SK-N-SH (cell line): Measurements from ENCODE around the gene PTGR3.

ENCODE experiments used
- CHD2 ChIP-seq: fragments of 150-350 bp; IDR thresholded peaks from 2 replicates; pipeline ENCODE4 v1.6.1; 2018; ENCODE audit warnings: low read length; ENCODE audit not compliant: partially characterized antibody
- EZH2phosphoT487 ChIP-seq: fragments of 200-600 bp; sonication (generic); IDR thresholded peaks from 2 replicates; pipeline ENCODE4 v1.6.1; 2017; ENCODE audit warnings: low read depth, mixed run types, mild to moderate bottlenecking, antibody characterized with exemption, moderate library complexity, borderline replicate concordance
- FOSL2 ChIP-seq: IDR thresholded peaks from 2 replicates; pipeline ENCODE4 v1.4.0; 2012; ENCODE audit warnings: low read depth, mild to moderate bottlenecking, moderate library complexity, borderline replicate concordance
- FOXM1 ChIP-seq: IDR thresholded peaks from 2 replicates; pipeline ENCODE4 v1.4.0; 2012; ENCODE audit warnings: low read depth, mild to moderate bottlenecking
- GATA2 ChIP-seq: sonication (generic); formaldehyde crosslinking; IDR thresholded peaks from 2 replicates; pipeline ENCODE4 v1.5.0; 2020; ENCODE audit warnings: mild to moderate bottlenecking, missing genetic modification reagents
- JUND ChIP-seq: IDR thresholded peaks from 2 replicates; pipeline ENCODE4 v1.4.0; 2012
- POLR2AphosphoS5 ChIP-seq: IDR thresholded peaks from 2 replicates; pipeline ENCODE4 v1.6.1; 2012; ENCODE audit warnings: low read depth, low read length
- RAD21 ChIP-seq: IDR thresholded peaks from 2 replicates; pipeline ENCODE4 v1.6.1; 2012; ENCODE audit warnings: mild to moderate bottlenecking, low read length
- YY1 ChIP-seq: IDR thresholded peaks from 2 replicates; pipeline ENCODE4 v1.4.0; 2012; ENCODE audit warnings: low read depth, mild to moderate bottlenecking
- TF ChIP-seq, protein P1 (sequence below): fragments of 200-600 bp; sonication (generic); IDR thresholded peaks from 2 replicates; pipeline ENCODE4 v1.6.1; 2017; ENCODE audit warnings: antibody characterized with exemption, mild to moderate bottlenecking, moderate library complexity
- TF ChIP-seq, protein P2 (sequence below): IDR thresholded peaks from 2 replicates; pipeline ENCODE4 v1.6.1; 2012; ENCODE audit warnings: mild to moderate bottlenecking, low read depth, low read length, moderate library complexity
- TF ChIP-seq, protein P3 (sequence below): fragments of 150-350 bp; IDR thresholded peaks from 2 replicates; pipeline ENCODE4 v1.6.1; 2017; ENCODE audit warnings: antibody characterized with exemption, low read length, low read depth, borderline replicate concordance
- TF ChIP-seq, protein P4 (sequence below): IDR thresholded peaks from 2 replicates; pipeline ENCODE4 v1.4.0; 2012; ENCODE audit warnings: low read depth
- TF ChIP-seq, protein P5 (sequence below): IDR thresholded peaks from 2 replicates; pipeline ENCODE4 v1.4.0; 2012; ENCODE audit warnings: low read depth, borderline replicate concordance

DNA sequence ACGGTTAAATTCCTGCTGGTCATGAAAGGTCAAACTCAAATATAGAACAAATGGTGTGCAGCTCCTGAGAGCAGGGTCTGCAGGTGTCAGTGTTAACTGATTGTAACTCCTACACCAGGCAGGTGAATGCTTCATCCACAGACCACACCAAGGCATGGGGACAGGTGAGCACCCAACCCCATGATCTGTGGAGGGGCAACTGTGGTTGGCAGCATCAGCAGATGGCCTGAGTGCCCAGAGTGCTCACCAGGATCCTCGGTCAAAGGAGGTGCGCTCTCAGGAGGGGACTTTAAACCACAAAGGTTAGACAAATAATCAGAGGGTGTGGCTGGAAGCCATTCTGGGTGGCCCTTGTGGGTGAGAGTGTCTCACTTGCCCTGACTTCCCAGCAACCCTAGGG lies 44.5 kb downstream of the PTGR3 start:
- TF ChIP-seq RAD21 (no peak), GATA2 (no peak), CHD2 (no peak), EZH2phosphoT487 (no peak), JUND (no peak), POLR2AphosphoS5 (no peak), YY1 (no peak), FOXM1 (no peak), FOSL2 (no peak)
- TF ChIP-seq, protein P1, sequence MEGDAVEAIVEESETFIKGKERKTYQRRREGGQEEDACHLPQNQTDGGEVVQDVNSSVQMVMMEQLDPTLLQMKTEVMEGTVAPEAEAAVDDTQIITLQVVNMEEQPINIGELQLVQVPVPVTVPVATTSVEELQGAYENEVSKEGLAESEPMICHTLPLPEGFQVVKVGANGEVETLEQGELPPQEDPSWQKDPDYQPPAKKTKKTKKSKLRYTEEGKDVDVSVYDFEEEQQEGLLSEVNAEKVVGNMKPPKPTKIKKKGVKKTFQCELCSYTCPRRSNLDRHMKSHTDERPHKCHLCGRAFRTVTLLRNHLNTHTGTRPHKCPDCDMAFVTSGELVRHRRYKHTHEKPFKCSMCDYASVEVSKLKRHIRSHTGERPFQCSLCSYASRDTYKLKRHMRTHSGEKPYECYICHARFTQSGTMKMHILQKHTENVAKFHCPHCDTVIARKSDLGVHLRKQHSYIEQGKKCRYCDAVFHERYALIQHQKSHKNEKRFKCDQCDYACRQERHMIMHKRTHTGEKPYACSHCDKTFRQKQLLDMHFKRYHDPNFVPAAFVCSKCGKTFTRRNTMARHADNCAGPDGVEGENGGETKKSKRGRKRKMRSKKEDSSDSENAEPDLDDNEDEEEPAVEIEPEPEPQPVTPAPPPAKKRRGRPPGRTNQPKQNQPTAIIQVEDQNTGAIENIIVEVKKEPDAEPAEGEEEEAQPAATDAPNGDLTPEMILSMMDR: no peak
- TF ChIP-seq, protein P2, sequence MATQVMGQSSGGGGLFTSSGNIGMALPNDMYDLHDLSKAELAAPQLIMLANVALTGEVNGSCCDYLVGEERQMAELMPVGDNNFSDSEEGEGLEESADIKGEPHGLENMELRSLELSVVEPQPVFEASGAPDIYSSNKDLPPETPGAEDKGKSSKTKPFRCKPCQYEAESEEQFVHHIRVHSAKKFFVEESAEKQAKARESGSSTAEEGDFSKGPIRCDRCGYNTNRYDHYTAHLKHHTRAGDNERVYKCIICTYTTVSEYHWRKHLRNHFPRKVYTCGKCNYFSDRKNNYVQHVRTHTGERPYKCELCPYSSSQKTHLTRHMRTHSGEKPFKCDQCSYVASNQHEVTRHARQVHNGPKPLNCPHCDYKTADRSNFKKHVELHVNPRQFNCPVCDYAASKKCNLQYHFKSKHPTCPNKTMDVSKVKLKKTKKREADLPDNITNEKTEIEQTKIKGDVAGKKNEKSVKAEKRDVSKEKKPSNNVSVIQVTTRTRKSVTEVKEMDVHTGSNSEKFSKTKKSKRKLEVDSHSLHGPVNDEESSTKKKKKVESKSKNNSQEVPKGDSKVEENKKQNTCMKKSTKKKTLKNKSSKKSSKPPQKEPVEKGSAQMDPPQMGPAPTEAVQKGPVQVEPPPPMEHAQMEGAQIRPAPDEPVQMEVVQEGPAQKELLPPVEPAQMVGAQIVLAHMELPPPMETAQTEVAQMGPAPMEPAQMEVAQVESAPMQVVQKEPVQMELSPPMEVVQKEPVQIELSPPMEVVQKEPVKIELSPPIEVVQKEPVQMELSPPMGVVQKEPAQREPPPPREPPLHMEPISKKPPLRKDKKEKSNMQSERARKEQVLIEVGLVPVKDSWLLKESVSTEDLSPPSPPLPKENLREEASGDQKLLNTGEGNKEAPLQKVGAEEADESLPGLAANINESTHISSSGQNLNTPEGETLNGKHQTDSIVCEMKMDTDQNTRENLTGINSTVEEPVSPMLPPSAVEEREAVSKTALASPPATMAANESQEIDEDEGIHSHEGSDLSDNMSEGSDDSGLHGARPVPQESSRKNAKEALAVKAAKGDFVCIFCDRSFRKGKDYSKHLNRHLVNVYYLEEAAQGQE: no peak
- TF ChIP-seq, protein P3, sequence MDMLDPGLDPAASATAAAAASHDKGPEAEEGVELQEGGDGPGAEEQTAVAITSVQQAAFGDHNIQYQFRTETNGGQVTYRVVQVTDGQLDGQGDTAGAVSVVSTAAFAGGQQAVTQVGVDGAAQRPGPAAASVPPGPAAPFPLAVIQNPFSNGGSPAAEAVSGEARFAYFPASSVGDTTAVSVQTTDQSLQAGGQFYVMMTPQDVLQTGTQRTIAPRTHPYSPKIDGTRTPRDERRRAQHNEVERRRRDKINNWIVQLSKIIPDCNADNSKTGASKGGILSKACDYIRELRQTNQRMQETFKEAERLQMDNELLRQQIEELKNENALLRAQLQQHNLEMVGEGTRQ: no peak
- TF ChIP-seq, protein P4, sequence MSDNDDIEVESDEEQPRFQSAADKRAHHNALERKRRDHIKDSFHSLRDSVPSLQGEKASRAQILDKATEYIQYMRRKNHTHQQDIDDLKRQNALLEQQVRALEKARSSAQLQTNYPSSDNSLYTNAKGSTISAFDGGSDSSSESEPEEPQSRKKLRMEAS: no peak
- TF ChIP-seq, protein P5, sequence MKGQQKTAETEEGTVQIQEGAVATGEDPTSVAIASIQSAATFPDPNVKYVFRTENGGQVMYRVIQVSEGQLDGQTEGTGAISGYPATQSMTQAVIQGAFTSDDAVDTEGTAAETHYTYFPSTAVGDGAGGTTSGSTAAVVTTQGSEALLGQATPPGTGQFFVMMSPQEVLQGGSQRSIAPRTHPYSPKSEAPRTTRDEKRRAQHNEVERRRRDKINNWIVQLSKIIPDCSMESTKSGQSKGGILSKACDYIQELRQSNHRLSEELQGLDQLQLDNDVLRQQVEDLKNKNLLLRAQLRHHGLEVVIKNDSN: no peak
